ENCODE measurements around the gene ZNF705A.
"Not testable (repeated sequence)": the region's sequence is repeated elsewhere in the genome, so short reads cannot be mapped to it uniquely, and the experiment has no call there.

Gene ZNF705A

DNA sequence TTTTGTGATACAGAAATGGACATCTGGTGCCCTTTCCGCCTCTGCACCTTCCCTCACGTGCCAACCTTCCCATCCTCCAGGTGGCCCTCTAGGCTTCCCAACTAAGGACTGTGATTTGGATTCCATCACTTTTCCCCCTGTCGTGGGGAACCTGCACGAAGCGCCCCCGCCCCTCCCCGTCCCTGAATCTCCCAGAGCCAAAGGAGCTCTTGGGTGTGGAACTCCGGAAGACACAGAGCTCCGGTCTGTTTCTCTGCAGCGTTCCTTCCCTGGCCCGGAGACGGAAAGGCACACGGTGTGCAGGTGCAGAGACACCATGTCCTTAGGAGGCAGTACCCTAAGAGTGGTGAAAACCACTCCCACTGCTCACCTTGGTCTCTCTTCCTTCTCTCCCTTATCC is 66.8 kb downstream of the ZNF705A start:
- intact Hi-C loops (cut with micrococcal nuclease); H3K27me3 Mint-ChIP-seq; H3K9me3 Mint-ChIP-seq: not testable (repeated sequence)

DNA sequence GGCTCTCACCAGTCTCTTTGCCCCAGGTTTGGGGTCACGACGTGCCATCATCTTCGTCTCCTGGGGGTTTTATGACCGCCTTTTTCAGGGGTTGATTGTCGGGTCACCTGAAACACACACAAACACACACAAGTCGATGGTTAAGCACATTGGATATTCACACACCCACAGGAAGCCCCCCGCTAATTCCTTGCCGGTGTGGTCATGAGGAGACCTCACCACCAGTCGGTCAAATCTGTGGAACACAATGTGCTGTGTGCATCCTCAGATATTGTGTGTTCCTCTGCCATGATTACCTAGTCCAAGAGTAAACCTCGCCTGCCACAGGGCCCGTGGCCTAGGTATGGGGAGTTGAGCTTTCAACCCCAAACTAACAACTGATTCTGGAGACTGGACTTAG is 68.0 kb downstream of the ZNF705A start:
- Mint-ChIP-seq H3K36me3 (ENCODE audit: low read depth) (peaks cover 12% of the 10 kb centered on the region), H3K4me1 (ENCODE audit: low read depth) (peaks cover 35% of the 10 kb centered on the region)
- H3K4me3 Mint-ChIP-seq; H3K27me3 Mint-ChIP-seq; H3K27ac Mint-ChIP-seq; intact Hi-C loops (cut with micrococcal nuclease); H3K9me3 Mint-ChIP-seq: not testable (repeated sequence)

More for the DNA sequence above, 66.8 kb downstream of the ZNF705A start:
- Mint-ChIP-seq H3K4me1 (ENCODE audit: low read depth) (peaks cover 29% of the 10 kb centered on the region), H3K36me3 (ENCODE audit: low read depth) (peaks cover 12% of the 10 kb centered on the region)
- not testable (repeated sequence) for H3K4me3 Mint-ChIP-seq, H3K27ac Mint-ChIP-seq

DNA sequence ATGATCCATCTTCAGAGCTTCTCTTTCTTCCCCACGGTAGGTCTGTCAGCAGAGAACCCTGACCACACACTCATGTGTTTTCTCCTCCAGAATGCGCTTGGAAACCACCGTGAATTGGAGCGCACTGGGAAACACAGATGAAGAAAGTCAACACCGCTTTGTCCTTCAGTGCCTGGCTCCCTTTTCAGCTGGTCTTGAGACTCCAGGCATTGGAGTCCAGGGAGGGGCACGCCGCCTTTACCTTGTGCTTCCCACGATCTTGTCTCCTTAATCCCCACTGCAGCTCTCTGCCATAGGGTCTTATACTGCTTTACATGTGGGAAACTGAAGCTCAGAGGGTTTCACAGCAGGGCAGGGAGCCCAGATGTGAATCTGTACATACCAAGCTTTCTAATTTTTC is 69.5 kb downstream of the ZNF705A start:
- H3K36me3 Mint-ChIP-seq (ENCODE audit: low read depth), result peaks cover 12% of the 10 kb centered on the region
- peaks cover 48% of the 10 kb centered on the region for H3K4me1 Mint-ChIP-seq (ENCODE audit: low read depth)
- H3K9me3 Mint-ChIP-seq, result no peaks in the 10 kb centered on the region
- peak overlapping the region; percentile 91 for H3K27ac Mint-ChIP-seq
- intact Hi-C loops (cut with micrococcal nuclease), result no loop called here
- H3K4me3 Mint-ChIP-seq, result no peak overlapping the region
- H3K27me3 Mint-ChIP-seq, result peaks cover 1% of the 10 kb centered on the region

DNA sequence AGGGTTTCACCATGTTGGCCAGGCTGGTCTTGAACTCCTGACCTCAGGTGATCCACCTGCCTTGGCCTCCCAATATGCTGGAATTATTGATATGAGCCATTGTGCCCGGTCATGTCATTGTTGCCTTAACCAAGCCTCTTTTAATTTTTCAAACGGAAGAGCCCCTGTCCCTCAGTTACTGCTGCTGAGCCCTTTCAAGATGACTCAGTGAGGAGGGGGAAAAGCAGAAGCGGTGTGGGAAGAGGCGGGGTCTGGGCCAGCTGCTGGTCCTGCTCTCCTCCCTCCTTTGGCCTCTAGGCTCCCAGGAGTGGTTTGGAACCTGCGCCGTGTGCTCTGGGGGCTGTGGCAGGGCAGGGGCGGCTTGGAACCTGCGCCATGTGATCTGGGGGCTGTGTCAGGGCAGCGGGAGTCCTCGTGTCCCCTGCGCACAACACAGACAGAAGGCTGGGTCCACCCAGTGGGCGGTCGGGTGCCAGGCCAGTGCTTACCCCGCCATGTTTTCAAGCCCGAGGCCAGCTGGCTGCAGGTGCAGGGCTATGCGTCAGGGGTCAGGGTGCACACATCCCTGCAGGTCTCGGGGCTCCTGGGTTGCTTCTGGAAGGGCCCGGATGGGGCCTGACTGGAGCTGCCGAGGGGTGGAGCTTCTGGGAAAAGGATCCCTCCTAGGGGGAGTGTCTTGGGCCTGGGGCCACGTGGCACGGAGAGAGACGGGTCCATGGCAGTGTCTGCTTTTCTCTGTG is 70.3 kb downstream of the ZNF705A start, which contains the start of gene FAM90A1:
Gene FAM90A1, minus strand, starts transcription at position 627 of the 740 bp plus-strand sequence. CDS start 2,786 bp downstream, outside the sequence.
- H3K27ac Mint-ChIP-seq, result peak within 1 kb of the TSS; percentile 91
- not testable (repeated sequence) for H3K36me3 Mint-ChIP-seq (ENCODE audit: low read depth)

DNA sequence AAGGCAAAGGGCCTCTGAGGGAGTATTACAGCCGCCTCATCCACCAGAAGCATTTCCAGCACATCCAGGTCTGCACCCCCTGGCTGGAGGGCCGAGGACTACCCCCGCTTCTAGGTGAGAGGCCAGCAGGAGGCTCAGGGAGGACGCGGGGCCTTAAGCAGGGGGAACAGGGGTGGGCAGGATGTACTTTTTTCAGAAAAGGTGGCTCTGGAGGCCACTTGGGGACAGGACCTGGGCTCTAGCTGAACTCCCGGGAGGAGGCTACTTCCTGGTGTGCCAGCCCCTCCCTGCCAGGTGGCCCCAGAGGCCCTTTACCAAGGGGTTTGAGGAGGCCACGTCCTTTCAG is 70.9 kb downstream of the ZNF705A start:
- Mint-ChIP-seq H3K4me3 (peak overlapping the region; percentile 85), H3K27ac (peak overlapping the region; percentile 91), H3K4me1 (ENCODE audit: low read depth) (peaks cover 60% of the 10 kb centered on the region)
- intact Hi-C loops (cut with micrococcal nuclease); H3K27me3 Mint-ChIP-seq; H3K9me3 Mint-ChIP-seq; H3K36me3 Mint-ChIP-seq (ENCODE audit: low read depth): not testable (repeated sequence)

More for the DNA sequence above, 70.3 kb downstream of the ZNF705A start, which contains the start of gene FAM90A1:
- peak within 1 kb of the TSS; percentile 85 for H3K4me3 Mint-ChIP-seq
- H3K9me3 Mint-ChIP-seq; H3K27me3 Mint-ChIP-seq; intact Hi-C loops (cut with micrococcal nuclease): not testable (repeated sequence)
- peaks cover 56% of the 10 kb centered on the region for H3K4me1 Mint-ChIP-seq (ENCODE audit: low read depth)

DNA sequence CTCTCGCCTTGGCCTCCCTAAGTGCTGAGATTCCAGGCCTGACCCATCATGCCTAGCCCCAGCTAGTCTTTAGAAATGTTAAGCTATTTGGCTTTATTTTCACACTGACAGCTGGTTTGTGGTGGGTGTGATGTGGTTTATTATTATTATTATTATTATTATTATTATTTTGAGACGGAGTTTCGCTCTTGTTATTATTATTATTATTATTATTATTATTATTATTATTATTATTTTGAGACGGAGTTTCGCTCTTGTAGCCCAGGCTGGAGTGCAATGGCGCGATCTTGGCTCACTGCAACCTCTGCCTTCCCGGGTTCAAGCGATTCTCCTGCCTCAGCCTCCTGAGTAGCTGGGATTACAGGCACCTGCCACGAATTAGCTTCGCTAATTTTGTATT is 71.8 kb downstream of the ZNF705A start:
- H3K36me3 Mint-ChIP-seq (ENCODE audit: low read depth); H3K27ac Mint-ChIP-seq; H3K4me3 Mint-ChIP-seq; H3K9me3 Mint-ChIP-seq; intact Hi-C loops (cut with micrococcal nuclease); H3K27me3 Mint-ChIP-seq: not testable (repeated sequence)
- H3K4me1 Mint-ChIP-seq (ENCODE audit: low read depth), result peaks cover 60% of the 10 kb centered on the region

DNA sequence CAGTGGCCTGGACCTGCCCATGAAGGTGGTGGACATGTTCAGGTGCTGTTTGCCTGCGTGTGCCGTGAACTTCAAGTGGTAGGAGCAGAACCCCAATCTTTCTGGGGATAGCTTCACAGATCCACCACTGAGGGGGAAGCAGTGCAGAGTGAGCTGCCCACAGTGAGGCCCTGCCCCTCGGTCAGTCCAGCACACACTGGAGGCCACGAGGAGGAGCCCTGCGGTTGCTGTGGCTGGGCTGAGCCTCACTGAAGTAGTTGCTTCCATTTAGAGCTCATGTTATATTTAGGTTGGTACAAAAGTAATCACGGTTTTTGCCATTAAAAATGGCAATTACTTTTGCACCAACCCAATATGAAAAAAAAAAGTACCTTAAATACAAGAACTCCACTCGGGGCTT is 72.7 kb downstream of the ZNF705A start:
- H3K36me3 Mint-ChIP-seq (ENCODE audit: low read depth); H3K4me3 Mint-ChIP-seq; H3K9me3 Mint-ChIP-seq; H3K27ac Mint-ChIP-seq; H3K27me3 Mint-ChIP-seq; intact Hi-C loops (cut with micrococcal nuclease): not testable (repeated sequence)
- peaks cover 53% of the 10 kb centered on the region for H3K4me1 Mint-ChIP-seq (ENCODE audit: low read depth)
